Neutrophil (primary cell): ENCODE results near the gene CCSER1.

Experiments
- H3K27ac ChIP-seq: fragments of 200-600 bp; sonication (generic); 2 replicates; pipeline ENCODE4 v1.5.1; 2016; ENCODE audit warnings: mild to moderate bottlenecking, moderate library complexity
- H3K27me3 ChIP-seq: fragments of 200-600 bp; sonication (generic); 2 replicates; pipeline ENCODE4 v1.6.0; 2016; ENCODE audit warnings: mild to moderate bottlenecking
- H3K36me3 ChIP-seq: fragments of 200-600 bp; sonication (generic); 2 replicates; pipeline ENCODE4 v1.5.1; 2017
- H3K4me1 ChIP-seq, 2 experiments: fragments of 200-600 bp in 1 of 2; sonication (generic) in 1 of 2; 1 replicate in 1 of 2; 2 replicates in 1 of 2; pipeline versions ENCODE4 v1.5.1 to v1.6.1; 2013 to 2016; ENCODE audit warnings: low read depth in 1 of 2, low read length in 1 of 2, mild to moderate bottlenecking in 1 of 2, moderate library complexity in 1 of 2; ENCODE audit not compliant: control insufficient read depth in 1 of 2, insufficient read depth in 1 of 2
- H3K4me3 ChIP-seq, 2 experiments: fragments of 200-600 bp in 1 of 2; sonication (generic) in 1 of 2; 1 replicate in 1 of 2; 2 replicates in 1 of 2; pipeline ENCODE4 v1.5.1; 2013 to 2016; ENCODE audit warnings: low read depth in 1 of 2, low read length in 1 of 2, mild to moderate bottlenecking in 1 of 2, moderate library complexity in 1 of 2
- H3K9me3 ChIP-seq: fragments of 200-600 bp; sonication (generic); 2 replicates; pipeline ENCODE4 v1.5.1; 2016
- TF ChIP-seq, protein P1 (sequence below): fragments of 200-600 bp; sonication (generic); IDR thresholded peaks from 2 replicates; pipeline ENCODE4 v1.5.1; 2016; ENCODE audit warnings: antibody characterized with exemption

Gene CCSER1

GRCh38 chr4:91099666-91100065 is 972.5 kb downstream of the CCSER1 start:
- TF ChIP-seq, protein P1, sequence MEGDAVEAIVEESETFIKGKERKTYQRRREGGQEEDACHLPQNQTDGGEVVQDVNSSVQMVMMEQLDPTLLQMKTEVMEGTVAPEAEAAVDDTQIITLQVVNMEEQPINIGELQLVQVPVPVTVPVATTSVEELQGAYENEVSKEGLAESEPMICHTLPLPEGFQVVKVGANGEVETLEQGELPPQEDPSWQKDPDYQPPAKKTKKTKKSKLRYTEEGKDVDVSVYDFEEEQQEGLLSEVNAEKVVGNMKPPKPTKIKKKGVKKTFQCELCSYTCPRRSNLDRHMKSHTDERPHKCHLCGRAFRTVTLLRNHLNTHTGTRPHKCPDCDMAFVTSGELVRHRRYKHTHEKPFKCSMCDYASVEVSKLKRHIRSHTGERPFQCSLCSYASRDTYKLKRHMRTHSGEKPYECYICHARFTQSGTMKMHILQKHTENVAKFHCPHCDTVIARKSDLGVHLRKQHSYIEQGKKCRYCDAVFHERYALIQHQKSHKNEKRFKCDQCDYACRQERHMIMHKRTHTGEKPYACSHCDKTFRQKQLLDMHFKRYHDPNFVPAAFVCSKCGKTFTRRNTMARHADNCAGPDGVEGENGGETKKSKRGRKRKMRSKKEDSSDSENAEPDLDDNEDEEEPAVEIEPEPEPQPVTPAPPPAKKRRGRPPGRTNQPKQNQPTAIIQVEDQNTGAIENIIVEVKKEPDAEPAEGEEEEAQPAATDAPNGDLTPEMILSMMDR, result no peak
- H3K36me3 ChIP-seq, result no peaks in the 10 kb centered on the region
- no peak overlapping the region for H3K4me3 ChIP-seq
- no peak overlapping the region for H3K27ac ChIP-seq
- H3K4me1 ChIP-seq, result no peaks in the 10 kb centered on the region
- H3K27me3 ChIP-seq, result no peaks in the 10 kb centered on the region
- H3K9me3 ChIP-seq, result no peaks in the 10 kb centered on the region

DNA sequence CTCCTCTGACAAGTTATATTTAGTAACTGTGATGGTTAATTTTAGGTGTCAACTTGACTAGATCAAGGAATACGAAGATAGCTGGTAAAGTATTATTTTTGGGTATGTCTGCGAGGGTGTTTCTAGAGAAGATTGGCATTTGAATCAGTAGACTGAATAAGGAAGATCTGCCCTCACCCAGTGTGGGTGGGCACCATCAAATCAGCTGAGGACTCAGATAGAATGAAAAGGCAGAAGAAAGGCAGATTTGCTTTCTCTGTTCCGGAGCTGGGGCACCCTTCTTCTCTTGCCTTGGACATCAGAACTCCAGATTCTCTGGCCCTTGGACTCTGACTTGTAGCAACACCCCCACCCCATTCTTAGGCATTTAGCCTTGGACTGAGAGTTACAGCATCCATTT is 981.6 kb downstream of the CCSER1 start:
- Histone ChIP-seq H3K9me3 (no peaks in the 10 kb centered on the region), H3K4me3 (no peak overlapping the region), H3K4me1 (no peaks in the 10 kb centered on the region), H3K27me3 (no peaks in the 10 kb centered on the region), H3K27ac (no peak overlapping the region), H3K36me3 (no peaks in the 10 kb centered on the region)
- TF ChIP-seq, protein P1, result no peak

DNA sequence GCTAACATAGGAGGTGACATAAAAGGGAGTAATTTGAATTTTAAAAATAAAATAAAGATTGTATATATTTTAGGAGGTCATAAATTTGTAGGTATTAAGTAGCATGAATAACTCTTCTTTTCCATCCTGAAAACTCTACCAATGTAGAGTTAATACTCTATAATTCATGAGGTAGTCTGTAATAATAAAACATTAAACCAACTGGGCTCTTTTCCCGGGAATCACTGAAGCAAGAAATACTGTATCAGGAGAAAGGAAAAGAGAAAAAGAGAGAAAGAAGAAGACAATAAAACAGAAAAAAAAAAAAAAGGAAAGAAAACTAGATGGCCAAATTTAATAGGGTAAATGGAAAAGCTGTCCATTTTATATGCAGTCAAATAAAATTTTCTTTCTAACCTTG is 984.4 kb downstream of the CCSER1 start:
- Histone ChIP-seq H3K4me1 (no peaks in the 10 kb centered on the region), H3K27me3 (no peaks in the 10 kb centered on the region), H3K9me3 (no peaks in the 10 kb centered on the region), H3K4me3 (no peak overlapping the region), H3K36me3 (no peaks in the 10 kb centered on the region), H3K27ac (no peak overlapping the region)
- TF ChIP-seq, protein P1, result no peak

GRCh38 chr4:91113130-91113706 is 986.0 kb downstream of the CCSER1 start:
- no peaks in the 10 kb centered on the region for H3K4me1 ChIP-seq

GRCh38 chr4:91114386-91114785 is 987.2 kb downstream of the CCSER1 start:
- TF ChIP-seq, protein P1, result no peak
- H3K36me3 ChIP-seq, result no peaks in the 10 kb centered on the region
- no peaks in the 10 kb centered on the region for H3K4me1 ChIP-seq
- no peak overlapping the region for H3K4me3 ChIP-seq
- H3K27me3 ChIP-seq, result no peaks in the 10 kb centered on the region
- H3K27ac ChIP-seq, result no peak overlapping the region
- no peaks in the 10 kb centered on the region for H3K9me3 ChIP-seq

More at GRCh38 chr4:91113130-91113706, 986.0 kb downstream of the CCSER1 start:
- no peaks in the 10 kb centered on the region for H3K9me3 ChIP-seq
- no peaks in the 10 kb centered on the region for H3K27me3 ChIP-seq
- no peak overlapping the region for H3K27ac ChIP-seq
- H3K36me3 ChIP-seq, result no peaks in the 10 kb centered on the region
- no peak overlapping the region for H3K4me3 ChIP-seq
- TF ChIP-seq, protein P1, result no peak
